Activated T-helper 1 cell treated with anti-CD3 and anti-CD28 coated beads, Interleukin-12 subunit alpha, Interleukin-12 subunit beta, Interleukin-2, Interleukin-4 antibody, amounts not matched to agents 30 ng/mL and 10 ng/mL and 1 ng/mL, durations not matched to agents 14 hours and 24 hours and 36 hours (primary cell): ENCODE data around the gene RRP1B. TPM values are rescaled to one million over a fixed set of nuclear protein-coding genes. Genes with fewer than 3 reads are reported as not detected.
A peak's percentile ranks its signal among the peaks of the same experiment; 100 is the strongest.
"Not testable (repeated sequence)": the region's sequence is repeated elsewhere in the genome, so short reads cannot be mapped to it uniquely, and the experiment has no call there.

Experiments used
- DNase-seq: peaks from one replicate; pipeline ENCODE4 v3.0.0; 2021; ENCODE audit warnings: low spot score
- H3K27ac Mint-ChIP-seq: one replicate; pipeline ENCODE4 v1.8.0; 2021; ENCODE audit warnings: mild to moderate bottlenecking, mixed read lengths
- H3K27me3 Mint-ChIP-seq: one replicate; pipeline ENCODE4 v1.8.0; 2022; ENCODE audit warnings: mild to moderate bottlenecking, moderate library complexity, mixed read lengths; ENCODE audit not compliant: insufficient read depth
- H3K36me3 Mint-ChIP-seq: one replicate; pipeline ENCODE4 v1.8.0; 2021; ENCODE audit warnings: low read depth, mixed read lengths
- H3K4me1 Mint-ChIP-seq: one replicate; pipeline ENCODE4 v1.8.0; 2021; ENCODE audit warnings: low read depth, mixed read lengths
- H3K4me3 Mint-ChIP-seq: one replicate; pipeline ENCODE4 v1.8.0; 2021; ENCODE audit warnings: mild to moderate bottlenecking, moderate library complexity, mixed read lengths
- H3K9me3 Mint-ChIP-seq: one replicate; pipeline ENCODE4 v1.8.0; 2021; ENCODE audit warnings: mixed read lengths
- intact Hi-C: fragments of 100-400 bp; cut with micrococcal nuclease; formaldehyde crosslinking; loops from one replicate; pipeline ENCODE4 v1.15.1; 2024
- total RNA-seq: library from RNA; stranded (reverse); gene quantifications from 2 replicates; pipeline ENCODE4 v1.2.3, GENCODE V29; 2022

RRP1B gene
- total RNA-seq, 1 donor from 2014 or later: 76.8 TPM

- DNase-seq: no peak
- H3K4me3 Mint-ChIP-seq: no peak overlapping the region
- no peaks in the 10 kb centered on the region for H3K27me3 Mint-ChIP-seq
- H3K36me3 Mint-ChIP-seq: peaks cover 1% of the 10 kb centered on the region
- peaks cover 15% of the 10 kb centered on the region for H3K4me1 Mint-ChIP-seq
- H3K9me3 Mint-ChIP-seq: no peaks in the 10 kb centered on the region
- intact Hi-C loops: no loop called here
- no peak overlapping the region for H3K27ac Mint-ChIP-seq
These were observed 42.8 kb downstream of the RRP1B start for GRCh38 chr21:43701936-43702784.

DNA sequence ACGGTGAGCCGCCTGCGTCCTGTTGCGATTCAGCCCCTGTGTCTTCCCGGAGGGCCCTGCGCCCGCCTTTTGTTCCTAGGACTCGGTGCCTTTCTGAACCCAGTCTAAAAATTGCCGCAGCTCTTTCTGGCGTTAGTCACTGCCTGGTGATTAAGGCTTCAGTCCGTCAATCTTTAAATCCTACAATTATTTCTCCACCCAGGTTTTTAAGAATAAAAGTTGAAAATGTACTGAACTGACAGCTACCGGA is 43.4 kb downstream of the RRP1B start:
- no peak for DNase-seq
- Mint-ChIP-seq H3K9me3 (no peaks in the 10 kb centered on the region), H3K4me1 (peaks cover 13% of the 10 kb centered on the region), H3K27me3 (no peaks in the 10 kb centered on the region), H3K4me3 (no peak overlapping the region), H3K27ac (no peak overlapping the region), H3K36me3 (peaks cover 1% of the 10 kb centered on the region)
- intact Hi-C loops: no loop called here

DNA sequence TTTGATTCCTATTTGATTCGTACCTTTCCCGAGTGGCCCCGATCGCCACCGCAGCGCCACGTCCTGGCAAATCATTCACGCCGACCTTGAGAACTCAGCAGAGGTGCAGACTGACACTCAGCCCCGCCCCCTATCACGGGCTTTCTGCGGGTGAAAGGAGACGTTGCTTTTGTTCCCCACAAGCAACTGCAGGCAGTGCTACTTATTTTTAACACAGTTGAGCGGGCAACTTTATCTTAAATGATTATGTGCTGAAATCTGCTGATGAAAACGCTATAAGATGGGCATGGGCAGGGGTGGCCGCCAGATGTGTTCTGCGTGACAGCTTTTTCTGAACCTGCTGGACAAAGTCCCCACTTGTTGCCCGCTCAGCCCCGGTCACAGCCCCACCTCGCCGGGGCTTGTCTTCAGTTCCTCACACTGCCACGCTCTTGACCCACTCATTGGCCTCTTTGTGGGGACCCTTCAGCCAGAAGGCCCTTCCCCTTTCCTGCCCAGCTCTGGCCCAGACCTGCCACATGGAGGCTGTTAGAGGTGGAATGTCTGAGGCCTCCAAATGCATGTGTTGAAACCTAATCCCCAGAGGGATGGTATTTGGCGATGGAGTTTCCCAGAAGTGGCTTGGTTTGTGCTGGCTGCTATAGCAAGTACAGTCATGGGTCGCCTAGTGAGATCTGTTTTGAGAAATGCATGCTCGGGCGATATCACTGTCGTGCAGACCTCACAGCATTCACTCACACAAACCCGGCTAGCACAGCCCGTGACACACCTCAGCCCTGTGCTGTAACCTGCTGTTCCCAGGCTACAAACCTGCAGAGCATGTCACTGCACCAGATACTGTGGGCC is 43.9 kb downstream of the RRP1B start:
- peaks cover 10% of the 10 kb centered on the region for H3K4me1 Mint-ChIP-seq
- intact Hi-C loops: no loop called here
- H3K27me3 Mint-ChIP-seq: no peaks in the 10 kb centered on the region
- no peaks in the 10 kb centered on the region for H3K36me3 Mint-ChIP-seq
- no peak overlapping the region for H3K27ac Mint-ChIP-seq
- DNase-seq: no peak
- H3K4me3 Mint-ChIP-seq: no peak overlapping the region
- no peaks in the 10 kb centered on the region for H3K9me3 Mint-ChIP-seq

GRCh38 chr21:43707462-43707861 is 48.1 kb downstream of the RRP1B start:
- H3K27me3 Mint-ChIP-seq: peaks cover 11% of the 10 kb centered on the region
- peaks cover 10% of the 10 kb centered on the region for H3K4me1 Mint-ChIP-seq
- H3K9me3 Mint-ChIP-seq: peaks cover 3% of the 10 kb centered on the region
- no peak overlapping the region for H3K27ac Mint-ChIP-seq
- intact Hi-C loops: no loop called here
- no peaks in the 10 kb centered on the region for H3K36me3 Mint-ChIP-seq
- H3K4me3 Mint-ChIP-seq: no peak overlapping the region
- no peak for DNase-seq

GRCh38 chr21:43708745-43709381 is 49.5 kb downstream of the RRP1B start:
- Mint-ChIP-seq H3K36me3 (no peaks in the 10 kb centered on the region), H3K9me3 (peaks cover 3% of the 10 kb centered on the region), H3K4me3 (no peak overlapping the region), H3K27ac (no peak overlapping the region), H3K27me3 (peaks cover 17% of the 10 kb centered on the region), H3K4me1 (no peaks in the 10 kb centered on the region)
- intact Hi-C loops: no loop called here
- DNase-seq: no peak

DNA sequence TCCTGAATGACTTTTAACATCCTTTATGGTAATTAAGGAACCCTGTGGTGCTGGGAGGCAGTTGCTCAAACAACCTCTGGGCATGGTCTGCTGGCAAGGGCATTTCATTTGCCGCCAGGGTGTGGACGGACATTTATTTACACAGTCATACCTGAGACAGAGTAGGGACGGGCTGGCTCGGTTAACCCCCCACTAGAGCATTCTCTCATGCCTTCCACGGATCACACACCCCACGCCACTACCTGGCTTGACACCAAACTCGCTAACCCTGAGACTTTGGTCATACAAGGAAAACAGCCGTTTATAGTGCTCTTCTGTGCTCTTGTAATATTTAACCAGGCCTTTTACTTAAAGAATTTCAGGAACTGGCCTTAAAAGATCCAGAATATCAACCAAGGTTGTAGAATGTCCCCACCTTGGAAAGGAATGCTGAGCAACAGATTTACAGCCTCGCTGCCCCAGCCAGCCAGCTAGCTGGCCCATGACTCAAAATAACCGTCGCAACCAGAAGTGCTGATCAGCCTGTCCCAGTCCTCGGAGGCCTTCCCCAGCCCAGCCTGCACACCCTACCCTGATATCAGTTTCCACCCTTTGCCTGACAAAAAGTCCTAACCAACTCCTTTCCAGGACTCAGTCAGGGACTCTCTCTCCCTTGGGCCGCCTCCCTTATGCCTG is 53.0 kb downstream of the RRP1B start:
- intact Hi-C loops: no loop called here
- Mint-ChIP-seq H3K27me3 (peaks cover 40% of the 10 kb centered on the region), H3K27ac (no peak overlapping the region), H3K4me1 (no peaks in the 10 kb centered on the region), H3K9me3 (peaks cover 3% of the 10 kb centered on the region), H3K4me3 (no peak overlapping the region), H3K36me3 (no peaks in the 10 kb centered on the region)
- no peak for DNase-seq

DNA sequence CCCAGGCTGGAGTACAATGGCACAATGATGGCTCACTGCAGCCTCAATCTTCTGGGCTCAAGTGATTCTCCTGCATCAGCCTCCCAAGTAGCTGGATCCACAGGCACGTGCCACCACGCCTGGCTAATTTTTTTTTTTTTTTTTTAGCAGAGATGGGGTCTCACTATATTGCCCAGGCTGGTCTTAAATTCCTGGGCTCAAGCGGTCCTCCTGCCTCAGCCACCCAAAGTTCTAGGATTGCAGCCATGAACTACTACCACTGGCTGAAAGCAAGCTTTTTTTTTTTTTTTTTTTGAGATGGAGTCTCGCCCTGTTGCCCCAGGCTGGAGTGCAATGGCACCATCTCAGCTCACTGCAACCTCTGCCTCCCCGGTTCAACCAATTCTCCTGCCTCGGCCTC is 53.8 kb downstream of the RRP1B start:
- intact Hi-C loops, H3K4me3 Mint-ChIP-seq, H3K36me3 Mint-ChIP-seq, H3K9me3 Mint-ChIP-seq, DNase-seq, H3K27ac Mint-ChIP-seq, H3K4me1 Mint-ChIP-seq: not testable (repeated sequence)
- peaks cover 44% of the 10 kb centered on the region for H3K27me3 Mint-ChIP-seq

DNA sequence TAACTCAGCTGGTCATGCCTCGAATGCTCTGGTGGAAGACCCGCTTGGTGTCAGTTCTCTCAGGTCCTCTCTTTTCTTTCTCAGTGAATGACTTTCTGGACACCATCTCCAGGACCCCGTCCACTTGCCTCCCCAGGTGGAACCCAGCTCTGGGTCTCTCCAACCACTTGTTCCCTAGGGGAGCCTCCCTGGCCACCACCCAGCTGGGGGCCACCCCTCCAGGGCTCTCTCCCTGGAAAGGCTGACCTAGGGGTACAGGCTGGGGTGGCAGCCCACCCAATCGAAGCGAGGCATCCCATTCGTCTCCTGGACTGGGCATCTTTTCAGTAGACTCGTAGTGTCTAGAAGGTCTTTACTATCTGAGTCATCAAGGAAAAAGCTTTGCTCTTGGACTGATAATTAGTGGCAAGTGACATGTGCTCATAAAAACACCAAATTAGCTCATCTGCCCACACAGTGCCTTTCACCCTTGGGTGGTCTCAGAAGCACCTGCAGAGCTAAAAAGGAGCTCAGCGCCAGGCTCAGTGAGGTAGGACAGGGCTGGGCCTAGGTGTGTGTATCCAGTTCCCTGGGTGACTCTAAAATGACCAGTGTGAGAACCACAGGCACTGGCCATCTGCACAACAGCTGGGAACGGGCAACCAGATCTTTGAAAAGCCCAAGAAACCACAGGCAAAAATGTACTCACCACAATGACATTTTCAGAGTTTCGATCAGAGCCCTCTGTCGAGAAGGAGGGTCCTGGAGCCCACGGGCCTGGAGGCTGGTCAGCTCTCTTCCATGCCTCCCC is 57.2 kb downstream of the RRP1B start:
- intact Hi-C loops: no loop called here

DNA sequence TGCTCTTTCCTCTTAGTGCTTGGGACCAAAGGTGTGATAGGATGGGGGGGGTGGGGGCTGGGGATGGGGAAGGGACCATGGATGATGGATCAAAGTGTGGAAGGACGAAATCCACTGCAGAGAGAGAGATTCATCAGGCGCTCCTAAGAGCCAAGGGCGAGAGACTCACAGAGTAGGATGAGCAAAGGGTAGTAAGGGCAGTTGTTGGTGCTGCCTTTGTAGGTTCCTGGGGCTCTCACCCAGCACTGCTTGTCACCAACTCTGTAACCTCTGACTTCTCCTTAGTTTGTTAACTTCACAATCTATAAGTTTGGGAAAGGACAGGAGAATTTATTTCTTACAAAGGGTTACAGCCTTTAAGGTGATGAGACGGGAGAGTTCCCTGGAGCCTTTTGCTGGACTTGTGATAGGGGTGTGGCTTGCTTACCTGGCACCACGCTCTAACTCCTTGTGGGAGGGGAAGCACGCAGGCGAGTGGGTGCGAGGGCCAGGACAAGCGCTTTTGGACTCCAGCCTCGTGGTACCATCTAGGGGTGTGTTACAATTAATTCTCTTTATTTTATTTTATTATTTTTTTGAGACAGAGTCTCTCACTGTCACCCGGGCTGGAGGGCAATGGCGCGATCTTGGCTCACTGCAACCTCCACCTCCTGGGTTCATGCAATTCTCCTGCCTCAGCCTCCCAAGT is 58.0 kb downstream of the RRP1B start:
- peaks cover 17% of the 10 kb centered on the region for H3K4me1 Mint-ChIP-seq
- DNase-seq: no peak
- H3K9me3 Mint-ChIP-seq: no peaks in the 10 kb centered on the region
- H3K36me3 Mint-ChIP-seq: peaks cover 4% of the 10 kb centered on the region
- peak overlapping the region; percentile 61 for H3K27ac Mint-ChIP-seq
- H3K4me3 Mint-ChIP-seq: peak overlapping the region; percentile 69
- intact Hi-C loops: no loop called here
- H3K27me3 Mint-ChIP-seq: peaks cover 35% of the 10 kb centered on the region

More for the DNA sequence above, 57.2 kb downstream of the RRP1B start:
- DNase-seq: no peak
- H3K9me3 Mint-ChIP-seq: no peaks in the 10 kb centered on the region
- peak overlapping the region; percentile 61 for H3K27ac Mint-ChIP-seq
- H3K4me1 Mint-ChIP-seq: peaks cover 13% of the 10 kb centered on the region
- peaks cover 39% of the 10 kb centered on the region for H3K27me3 Mint-ChIP-seq
- H3K4me3 Mint-ChIP-seq: peak overlapping the region; percentile 19
- H3K36me3 Mint-ChIP-seq: peaks cover 4% of the 10 kb centered on the region

DNA sequence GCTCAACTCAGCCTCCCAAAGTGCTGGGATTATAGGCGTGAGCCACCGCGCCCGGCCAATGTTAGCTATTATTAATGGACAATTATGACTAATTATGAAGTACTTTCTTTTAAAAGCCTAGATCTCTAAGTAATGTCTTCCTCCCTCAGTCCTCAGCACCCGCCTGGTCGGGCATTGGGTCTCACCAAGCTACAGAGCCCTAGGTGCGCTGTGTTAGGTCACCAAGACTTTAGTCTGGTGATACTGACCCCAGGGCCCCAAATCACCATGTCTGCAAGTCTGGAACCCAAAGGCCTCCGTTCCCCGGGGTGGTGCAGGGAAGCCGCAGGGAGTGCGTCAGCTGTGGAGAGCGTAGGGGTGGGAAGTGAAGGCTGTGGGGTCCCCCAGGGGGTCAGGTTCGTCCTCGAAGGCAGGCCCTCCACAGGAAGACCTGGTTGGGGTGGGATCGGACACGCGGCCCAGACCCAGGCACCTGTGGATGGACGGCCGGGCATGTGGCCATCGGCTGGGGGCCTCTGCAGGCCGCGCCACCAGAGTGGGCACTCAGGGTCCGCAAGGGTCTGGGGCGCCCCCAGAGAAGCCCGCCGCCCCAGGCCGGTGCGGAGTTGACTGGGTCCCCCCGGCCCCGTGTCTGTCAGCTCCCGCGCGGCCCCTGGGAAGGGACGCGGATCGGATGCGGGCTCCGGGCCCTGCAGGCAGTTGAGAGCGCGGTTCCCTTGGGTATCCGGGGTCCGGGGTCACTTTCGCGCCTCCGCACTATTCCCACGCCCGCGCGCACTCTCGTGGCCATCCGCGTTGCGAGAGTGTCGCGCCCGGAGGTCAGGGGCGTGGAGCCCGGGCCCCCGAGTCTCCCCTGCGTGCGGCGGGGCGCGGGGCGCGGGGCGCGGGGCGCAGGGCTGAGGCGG is 58.9 kb downstream of the RRP1B start:
- no peaks in the 10 kb centered on the region for H3K9me3 Mint-ChIP-seq
- peaks cover 28% of the 10 kb centered on the region for H3K27me3 Mint-ChIP-seq
- H3K27ac Mint-ChIP-seq: peak overlapping the region; percentile 79
- intact Hi-C loops: loop anchor here (2.0 kb wide), 1 partner anchor 59 kb away; the partner anchor contains the start of gene CSTB
- H3K36me3 Mint-ChIP-seq: peaks cover 4% of the 10 kb centered on the region
- H3K4me1 Mint-ChIP-seq: peaks cover 17% of the 10 kb centered on the region
- H3K4me3 Mint-ChIP-seq: peak overlapping the region; percentile 84
- no peak for DNase-seq
